HL-60 (cell line): ENCODE results near the gene CDC37.

Source experiments
- DNase-seq, 2 experiments: peaks; one replicate each; pipeline ENCODE4 v3.0.0-alpha.2; 2010 to 2020; ENCODE audit warnings: low read depth in 1 of 2, low spot score in 1 of 2
- H3K27ac ChIP-seq: fragments of 250-450 bp; sonication (Bioruptor Pico); replicated peaks from 2 replicates; pipeline ENCODE4 v1.5.1; 2020; ENCODE audit warnings: mild to moderate bottlenecking, moderate library complexity
- H3K27me3 ChIP-seq: fragments of 250-450 bp; sonication (Bioruptor Pico); 2 replicates; pipeline ENCODE4 v1.5.1; 2021; ENCODE audit warnings: mild to moderate bottlenecking, moderate library complexity; ENCODE audit not compliant: insufficient read depth, poor library complexity, severe bottlenecking
- H3K4me3 ChIP-seq: replicated peaks from 2 replicates; pipeline ENCODE4 v1.5.1; 2011; ENCODE audit warnings: mild to moderate bottlenecking, control low read depth, low read length; ENCODE audit not compliant: insufficient read depth
- CTCF ChIP-seq: IDR thresholded peaks from one replicate; pipeline ENCODE4 v1.5.1; 2011; ENCODE audit warnings: low read length, control low read depth, inconsistent platforms; ENCODE audit not compliant: insufficient read depth
- GABPA ChIP-seq: IDR thresholded peaks from 2 replicates; pipeline ENCODE4 v1.6.1; 2012; ENCODE audit warnings: low read depth
- POLR2AphosphoS5 ChIP-seq: IDR thresholded peaks from 2 replicates; pipeline ENCODE4 v1.6.1; 2012; ENCODE audit warnings: low read depth
- REST ChIP-seq: IDR thresholded peaks from 2 replicates; pipeline ENCODE4 v1.6.1; 2012; ENCODE audit warnings: low read depth; ENCODE audit not compliant: insufficient replicate concordance
- SPI1 ChIP-seq: IDR thresholded peaks from 2 replicates; pipeline ENCODE4 v1.6.1; 2012; ENCODE audit warnings: low read depth, mild to moderate bottlenecking, borderline replicate concordance

The CDC37 gene

GRCh38 chr19:10449037-10449436 is 45.7 kb upstream of the CDC37 start:
- Histone ChIP-seq H3K27ac (no peak overlapping the region), H3K4me3 (no peak overlapping the region), H3K27me3 (peaks cover 6% of the 10 kb centered on the region)
- TF ChIP-seq REST: no peak
- TF ChIP-seq GABPA: no peak
- no peak for TF ChIP-seq CTCF
- TF ChIP-seq SPI1: no peak
- TF ChIP-seq POLR2AphosphoS5: no peak
- DNase-seq: no peak

GRCh38 chr19:10442698-10443097 is 39.4 kb upstream of the CDC37 start:
- Histone ChIP-seq H3K27me3 (no peaks in the 10 kb centered on the region), H3K4me3 (no peak overlapping the region), H3K27ac (no peak overlapping the region)
- TF ChIP-seq SPI1: no peak
- DNase-seq: no peak

- no peak for DNase-seq
- H3K27ac ChIP-seq: no peak overlapping the region
- no peaks in the 10 kb centered on the region for H3K27me3 ChIP-seq
- H3K4me3 ChIP-seq: no peak overlapping the region
- TF ChIP-seq POLR2AphosphoS5 (no peak), REST (no peak), GABPA (no peak), CTCF (no peak)
Measured at GRCh38 chr19:10439588-10439987, 36.2 kb upstream of the CDC37 start.

- no peak overlapping the region for H3K27ac ChIP-seq
- H3K4me3 ChIP-seq: no peak overlapping the region
- H3K27me3 ChIP-seq: peaks cover 33% of the 10 kb centered on the region
- DNase-seq: no peak
- TF ChIP-seq POLR2AphosphoS5 (no peak), CTCF (no peak), REST (no peak), SPI1 (no peak), GABPA (no peak)
Measured at GRCh38 chr19:10433131-10433536, 29.8 kb upstream of the CDC37 start.
